ENCODE results near the gene DTNBP1. TPM values are rescaled to one million over a fixed set of nuclear protein-coding genes. Genes with fewer than 3 reads are reported as not detected.

DTNBP1 gene
- total and polyA plus RNA-seq, 2 of the 13 experiments (the other 11 are each of a cell fraction or from before 2014, with no cell fraction given): 6.6 to 19.1 TPM

GRCh38 chr6:15491255-15491985 lies 171.4 kb downstream of the DTNBP1 start (continued):
- TF ChIP-seq ZNF318 (CRISPR knock-in tag; IDR thresholded peaks at IDR 0.05) (no peak), SKI (IDR thresholded peaks at IDR 0.05; ENCODE audit: partially characterized antibody) (peak; percentile 95), RFX3 (CRISPR knock-in tag; IDR thresholded peaks at IDR 0.05) (no peak), FOXP1 (IDR thresholded peaks at IDR 0.05) (no peak), FOXP1 (CRISPR knock-in tag; IDR thresholded peaks at IDR 0.05) (peak; percentile 50; the same call in 1 of the 2 replicates), ZNF142 (CRISPR knock-in tag; IDR thresholded peaks at IDR 0.05) (no peak), GABPA (IDR thresholded peaks at IDR 0.05; ENCODE audit: low read depth, low read length) (no peak), GABPA (CRISPR knock-in tag; IDR thresholded peaks at IDR 0.05; ENCODE audit: low read depth) (no peak)
- TF ChIP-seq, protein P1, sequence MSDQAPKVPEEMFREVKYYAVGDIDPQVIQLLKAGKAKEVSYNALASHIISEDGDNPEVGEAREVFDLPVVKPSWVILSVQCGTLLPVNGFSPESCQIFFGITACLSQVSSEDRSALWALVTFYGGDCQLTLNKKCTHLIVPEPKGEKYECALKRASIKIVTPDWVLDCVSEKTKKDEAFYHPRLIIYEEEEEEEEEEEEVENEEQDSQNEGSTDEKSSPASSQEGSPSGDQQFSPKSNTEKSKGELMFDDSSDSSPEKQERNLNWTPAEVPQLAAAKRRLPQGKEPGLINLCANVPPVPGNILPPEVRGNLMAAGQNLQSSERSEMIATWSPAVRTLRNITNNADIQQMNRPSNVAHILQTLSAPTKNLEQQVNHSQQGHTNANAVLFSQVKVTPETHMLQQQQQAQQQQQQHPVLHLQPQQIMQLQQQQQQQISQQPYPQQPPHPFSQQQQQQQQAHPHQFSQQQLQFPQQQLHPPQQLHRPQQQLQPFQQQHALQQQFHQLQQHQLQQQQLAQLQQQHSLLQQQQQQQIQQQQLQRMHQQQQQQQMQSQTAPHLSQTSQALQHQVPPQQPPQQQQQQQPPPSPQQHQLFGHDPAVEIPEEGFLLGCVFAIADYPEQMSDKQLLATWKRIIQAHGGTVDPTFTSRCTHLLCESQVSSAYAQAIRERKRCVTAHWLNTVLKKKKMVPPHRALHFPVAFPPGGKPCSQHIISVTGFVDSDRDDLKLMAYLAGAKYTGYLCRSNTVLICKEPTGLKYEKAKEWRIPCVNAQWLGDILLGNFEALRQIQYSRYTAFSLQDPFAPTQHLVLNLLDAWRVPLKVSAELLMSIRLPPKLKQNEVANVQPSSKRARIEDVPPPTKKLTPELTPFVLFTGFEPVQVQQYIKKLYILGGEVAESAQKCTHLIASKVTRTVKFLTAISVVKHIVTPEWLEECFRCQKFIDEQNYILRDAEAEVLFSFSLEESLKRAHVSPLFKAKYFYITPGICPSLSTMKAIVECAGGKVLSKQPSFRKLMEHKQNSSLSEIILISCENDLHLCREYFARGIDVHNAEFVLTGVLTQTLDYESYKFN (CRISPR knock-in tag; conservative IDR thresholded peaks at IDR 0.05): peak; percentile 32; the same call in 1 of the 2 replicates
- TF ChIP-seq, protein P2, sequence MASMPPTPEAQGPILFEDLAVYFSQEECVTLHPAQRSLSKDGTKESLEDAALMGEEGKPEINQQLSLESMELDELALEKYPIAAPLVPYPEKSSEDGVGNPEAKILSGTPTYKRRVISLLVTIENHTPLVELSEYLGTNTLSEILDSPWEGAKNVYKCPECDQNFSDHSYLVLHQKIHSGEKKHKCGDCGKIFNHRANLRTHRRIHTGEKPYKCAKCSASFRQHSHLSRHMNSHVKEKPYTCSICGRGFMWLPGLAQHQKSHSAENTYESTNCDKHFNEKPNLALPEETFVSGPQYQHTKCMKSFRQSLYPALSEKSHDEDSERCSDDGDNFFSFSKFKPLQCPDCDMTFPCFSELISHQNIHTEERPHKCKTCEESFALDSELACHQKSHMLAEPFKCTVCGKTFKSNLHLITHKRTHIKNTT (CRISPR knock-in tag; IDR thresholded peaks at IDR 0.05): no peak

Measured in HepG2 (cell line).